ENCODE data around the gene POU2F3.

The POU2F3 gene

DNA sequence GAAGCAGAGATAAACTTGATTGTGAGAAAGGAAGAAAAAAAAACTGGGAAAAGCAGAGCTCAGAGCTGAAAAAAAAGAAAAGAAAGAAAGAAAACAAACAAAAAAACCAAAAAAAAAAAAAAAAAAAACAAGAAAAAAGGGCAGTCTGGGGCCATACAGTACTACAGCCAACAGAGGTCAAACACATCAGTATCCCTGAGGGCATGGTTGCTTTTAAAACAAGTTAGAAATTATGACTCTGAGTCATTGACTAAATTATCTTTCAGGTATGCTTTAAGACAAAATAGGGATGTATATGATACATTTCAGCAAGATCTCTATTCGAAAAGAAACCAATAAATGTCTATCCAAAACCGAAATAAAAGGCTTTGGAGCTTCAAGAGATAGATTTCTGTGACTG lies 48.1 kb downstream of the POU2F3 start:
- DNase-seq, result no peak

DNA sequence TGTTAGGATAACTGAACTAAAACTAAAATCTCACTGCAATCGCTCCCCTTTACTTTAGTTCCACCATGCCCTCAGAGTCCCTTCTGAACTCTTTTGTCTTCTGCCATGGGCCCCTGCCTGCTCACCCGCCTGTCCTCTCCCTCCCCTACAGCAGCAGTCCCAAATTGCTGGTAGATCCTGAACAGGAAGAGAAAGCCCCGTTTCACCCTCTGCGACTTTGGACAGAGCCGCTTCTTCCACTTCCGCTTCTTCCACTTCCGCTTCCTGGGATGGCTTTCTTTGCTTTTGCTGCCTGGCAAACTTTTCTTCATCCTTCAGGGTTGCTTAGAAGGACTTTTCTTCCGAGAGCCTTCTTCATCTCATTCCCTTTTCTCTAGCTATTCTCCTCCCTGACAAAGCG lies 49.5 kb downstream of the POU2F3 start:
- no peak for DNase-seq

- DNase-seq, result no peak
These were observed 51.0 kb downstream of the POU2F3 start for GRCh38 chr11:120290956-120291355.

DNA sequence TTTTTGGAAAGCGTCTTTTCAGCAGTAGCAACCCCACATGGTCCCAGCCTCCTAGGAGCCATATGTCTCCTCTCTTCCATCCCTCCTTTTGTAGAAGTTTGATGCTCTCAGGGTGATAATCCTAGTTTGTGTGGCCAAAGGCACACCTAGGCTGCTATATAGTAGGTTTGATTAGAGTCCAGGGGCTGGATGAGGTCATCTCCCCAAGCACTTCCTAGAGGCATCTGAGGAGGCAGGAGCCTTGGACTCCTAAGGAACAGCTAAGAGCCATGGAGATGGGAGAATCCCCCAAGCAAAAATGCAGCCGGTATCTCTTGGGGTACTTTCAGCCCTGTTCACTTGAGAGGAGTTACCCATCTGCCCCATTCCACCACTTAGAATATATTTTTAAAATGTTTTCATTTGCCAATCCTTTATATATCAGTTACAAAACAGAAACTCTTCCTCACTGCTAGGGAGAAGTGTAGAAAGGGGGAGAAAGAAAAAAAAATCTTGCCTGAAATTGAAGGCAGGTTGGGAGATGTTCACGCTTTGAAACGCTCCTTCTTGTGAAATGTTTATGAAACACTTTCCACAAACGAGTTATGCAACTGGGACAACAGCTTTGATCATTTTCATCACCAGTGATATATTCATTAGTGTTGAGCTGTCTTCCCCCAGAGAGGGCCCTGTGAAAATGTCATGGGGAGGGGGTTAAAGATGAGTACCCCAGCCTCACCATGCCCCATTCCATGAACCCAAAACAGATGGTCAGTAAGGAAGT lies 53.3 kb downstream of the POU2F3 start:
- DNase-seq, result no peak

GRCh38 chr11:120294096-120294495 lies 54.2 kb downstream of the POU2F3 start:
- no peak for DNase-seq

- DNase-seq, result no peak
These were observed 55.2 kb downstream of the POU2F3 start for GRCh38 chr11:120295099-120295498.

DNA sequence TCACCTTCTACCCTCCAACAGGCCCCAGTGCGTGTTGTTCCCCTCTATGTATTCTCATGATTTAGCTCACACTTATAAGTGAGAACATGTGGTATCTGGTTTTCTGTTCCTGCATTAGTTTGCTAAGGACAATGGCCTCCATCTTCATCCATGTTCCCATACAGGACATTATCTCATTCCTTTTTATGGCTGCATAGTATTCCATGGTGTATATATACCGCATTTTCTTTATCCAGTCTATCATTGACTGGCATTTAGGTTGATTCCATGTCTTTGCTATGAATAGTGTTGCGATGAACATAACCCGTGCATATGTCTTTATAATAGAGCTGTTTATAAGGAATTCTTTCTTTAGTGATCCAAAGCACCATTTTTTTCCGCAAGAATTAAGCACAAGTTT lies 56.6 kb downstream of the POU2F3 start:
- DNase-seq, result no peak

DNA sequence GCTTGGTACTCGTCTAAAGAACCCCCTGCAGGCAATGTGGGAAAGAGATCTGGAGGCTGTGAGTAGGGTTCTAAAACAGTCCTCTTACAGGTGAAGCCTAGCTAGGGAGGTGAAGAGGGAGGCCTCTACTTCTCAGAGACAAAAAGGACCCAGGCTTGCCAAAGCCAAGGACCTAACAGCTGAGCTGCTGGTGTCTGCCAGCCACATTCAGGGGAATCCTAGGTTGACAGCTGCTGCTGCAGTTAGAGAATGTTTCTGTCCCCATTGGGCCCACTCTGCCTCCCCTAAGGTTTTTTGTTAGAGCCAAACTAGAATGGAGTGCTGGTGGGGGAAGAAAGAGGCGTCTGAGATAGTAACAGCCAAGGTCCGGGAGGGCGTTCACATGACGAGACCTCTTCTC lies 58.5 kb downstream of the POU2F3 start:
- DNase-seq, result no peak

DNA sequence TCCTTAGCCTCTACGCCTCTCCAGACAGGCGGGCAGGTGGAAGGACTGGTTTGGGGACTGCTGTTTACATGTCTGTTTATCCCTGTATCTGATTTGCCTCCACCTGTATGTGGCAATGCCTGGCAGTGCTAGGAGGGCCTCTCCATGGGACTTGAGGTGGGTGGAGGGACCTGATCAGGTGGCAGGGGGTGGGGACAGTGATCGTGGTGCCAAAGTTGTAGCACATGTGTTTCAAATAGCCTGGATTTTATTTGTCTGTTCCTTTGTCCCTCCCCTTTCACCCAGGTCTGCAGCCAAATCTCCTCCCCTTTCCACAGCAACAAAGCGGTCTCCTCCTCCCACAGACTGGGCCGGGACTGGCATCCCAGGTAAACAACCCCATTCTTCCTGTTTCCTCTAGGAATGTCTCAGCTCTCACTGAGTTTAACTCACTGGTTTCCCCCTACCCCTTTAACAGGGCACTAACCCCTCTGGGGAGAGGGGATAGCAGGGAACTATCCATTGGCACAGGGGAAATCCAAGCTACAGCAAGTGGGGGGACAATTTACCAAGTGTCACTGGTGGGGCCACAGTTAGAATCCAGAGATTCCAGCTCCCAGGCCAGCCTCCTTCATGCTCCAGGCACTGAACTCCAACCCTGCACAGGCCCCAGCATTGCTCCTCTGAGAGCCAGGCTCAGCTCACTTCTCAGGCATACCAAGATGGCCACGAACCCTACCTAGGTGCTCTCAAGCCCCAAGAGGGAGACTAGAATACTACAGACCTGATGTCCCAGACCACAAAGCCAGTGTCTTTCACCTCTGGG lies 62.3 kb downstream of the POU2F3 start:
- no peak for DNase-seq

GRCh38 chr11:120303004-120303637 lies 63.2 kb downstream of the POU2F3 start:
- no peak for DNase-seq

GRCh38 chr11:120304526-120304925 lies 64.6 kb downstream of the POU2F3 start:
- DNase-seq, result no peak

DNA sequence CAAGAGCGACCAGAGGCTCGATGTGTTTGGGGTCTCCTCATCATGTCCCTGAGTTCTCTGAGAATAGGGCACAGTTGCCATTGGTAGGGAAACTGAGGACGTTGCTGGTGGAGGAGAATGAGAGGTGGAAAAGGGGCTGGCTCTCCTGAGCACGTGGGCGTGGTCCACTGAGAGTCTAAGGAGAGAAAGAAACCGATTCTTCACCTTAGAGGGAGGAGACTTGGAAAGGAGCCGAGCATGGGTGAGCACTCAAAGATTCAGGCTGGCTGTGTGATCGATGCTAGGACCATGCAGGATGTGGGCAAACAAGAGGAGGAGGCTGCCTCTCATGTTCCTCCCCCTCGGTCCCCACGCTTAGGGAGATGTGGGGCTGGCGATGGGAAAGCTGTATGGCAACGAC lies 65.3 kb downstream of the POU2F3 start:
- DNase-seq, result no peak

- no peak for DNase-seq
These were observed 66.7 kb downstream of the POU2F3 start for GRCh38 chr11:120306519-120307242.

GRCh38 chr11:120307476-120307875 lies 67.5 kb downstream of the POU2F3 start:
- DNase-seq, result no peak

GRCh38 chr11:120308081-120308480 lies 68.1 kb downstream of the POU2F3 start:
- no peak for DNase-seq

DNA sequence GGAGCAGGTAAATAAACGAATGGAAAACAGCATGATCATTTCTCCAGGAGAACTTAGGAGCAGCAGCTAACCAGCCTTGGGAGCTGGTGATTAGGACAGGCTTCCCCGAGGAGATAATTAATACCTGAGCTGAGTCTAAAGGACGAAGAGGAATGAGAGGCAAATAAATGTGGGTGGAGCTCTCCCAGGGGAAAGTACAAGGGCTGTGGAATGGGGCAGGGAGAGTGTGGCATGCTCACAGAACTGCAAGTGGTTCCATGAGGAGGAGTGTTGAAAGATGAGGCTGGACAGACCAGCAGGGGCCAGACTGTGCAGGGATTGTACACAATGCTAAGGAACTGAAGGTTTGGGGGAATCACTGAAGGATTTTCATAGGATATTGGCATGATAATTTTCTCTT lies 70.9 kb downstream of the POU2F3 start:
- DNase-seq, result no peak

DNA sequence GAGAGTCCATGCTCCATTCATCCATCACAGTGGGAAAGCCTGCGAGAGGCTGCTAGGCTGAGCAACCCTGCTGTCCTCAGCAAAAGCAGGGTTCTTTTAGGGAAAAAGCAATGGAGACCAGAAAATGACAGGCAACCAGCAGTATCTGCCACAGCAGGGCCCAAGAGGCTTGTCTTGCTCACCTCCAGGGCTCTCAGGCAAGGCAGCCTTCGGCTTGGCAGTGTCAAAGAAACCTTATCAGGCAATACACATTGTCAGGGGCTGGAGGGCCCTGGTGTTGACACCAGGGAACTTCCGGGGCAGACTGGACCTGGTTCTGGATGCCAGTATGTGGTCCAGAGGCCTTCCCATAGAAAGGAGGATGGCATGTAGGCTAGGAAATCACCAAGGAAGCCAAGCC lies 74.9 kb downstream of the POU2F3 start:
- no peak for DNase-seq

DNA sequence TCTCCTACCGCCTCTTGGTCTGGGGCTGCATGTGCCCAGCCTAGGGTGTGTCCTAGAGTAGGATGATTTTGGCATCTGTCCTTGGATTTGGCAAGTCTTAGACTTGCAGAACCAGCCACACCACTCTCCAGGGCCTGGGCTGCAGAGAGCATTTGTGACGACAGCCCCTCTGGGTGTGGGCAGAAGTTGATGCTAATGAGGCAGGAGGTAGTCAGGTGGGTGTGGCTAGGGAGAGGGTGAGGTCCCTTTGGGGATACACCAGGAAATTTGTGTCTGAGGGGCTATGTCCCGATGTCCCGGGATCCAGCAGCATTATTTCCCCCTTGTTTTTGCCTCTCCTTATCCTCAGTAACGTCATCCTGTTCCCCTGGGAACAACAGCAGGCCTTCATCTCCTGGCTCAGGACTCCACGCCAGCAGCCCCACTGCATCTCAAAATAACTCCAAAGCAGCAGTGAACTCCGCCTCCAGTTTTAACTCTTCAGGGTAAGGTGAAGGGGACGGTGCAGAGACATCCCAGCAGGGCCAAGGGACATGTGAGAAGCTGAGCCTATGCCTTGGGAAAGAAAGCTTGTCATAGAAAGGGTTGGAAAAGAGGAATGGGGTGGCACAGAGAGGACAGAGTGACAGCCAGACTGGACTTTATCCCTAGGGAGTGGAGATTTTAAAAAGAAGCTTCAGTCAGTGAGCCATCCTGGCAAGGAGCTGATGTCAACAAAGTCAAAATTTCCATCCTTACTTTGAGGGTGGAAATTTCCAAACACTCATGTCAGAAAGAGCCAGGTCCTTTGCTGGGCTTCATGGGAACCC lies 77.1 kb downstream of the POU2F3 start:
- no peak for DNase-seq

DNA sequence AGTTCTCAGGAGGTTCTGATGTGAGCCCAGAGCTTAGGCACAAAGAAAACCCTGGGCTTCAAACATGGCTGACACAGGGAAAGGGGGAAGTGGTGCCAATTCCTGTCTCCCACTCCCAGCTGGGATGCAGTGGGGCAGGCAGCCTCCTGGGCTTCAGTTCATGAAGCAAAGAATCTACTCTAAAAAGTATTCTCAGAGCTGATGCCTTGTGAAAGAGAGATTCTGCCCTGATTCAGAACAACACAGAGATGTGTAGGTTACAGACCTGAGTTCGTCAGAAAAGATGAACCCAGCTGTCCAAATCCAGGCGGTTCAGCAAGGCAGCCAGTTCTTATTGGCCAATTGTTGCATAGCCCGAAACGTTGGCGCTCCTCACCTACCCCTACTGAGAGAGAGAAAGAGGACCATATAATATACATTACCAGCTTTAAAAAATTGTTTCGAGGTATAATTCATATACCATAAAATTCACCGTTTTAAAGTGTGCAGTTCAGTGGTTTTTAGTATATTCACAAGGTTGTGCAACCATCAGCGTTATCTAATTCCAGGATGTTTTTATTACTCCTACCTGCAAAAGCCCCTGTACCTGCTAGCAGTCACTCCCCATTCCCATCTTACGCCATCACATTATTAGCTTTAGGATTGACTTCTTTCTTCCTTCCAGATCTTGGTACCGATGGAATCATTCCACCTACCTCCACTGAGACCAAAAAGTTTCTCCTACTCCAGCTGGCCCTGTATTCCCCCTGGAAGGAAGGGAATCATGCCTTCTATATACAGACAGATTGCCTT lies 77.9 kb downstream of the POU2F3 start:
- DNase-seq, result no peak

GRCh38 chr11:120318906-120319305 lies 79.0 kb downstream of the POU2F3 start:
- DNase-seq, result no peak

Measured in SIG-M5 (cell line).